VCaP (cell line): ENCODE results near the gene TNP2.

Experiments
- H3K27ac ChIP-seq: fragments of 450-650 bp; 2 replicates; pipeline ENCODE4 v1.5.1; 2017
- TF ChIP-seq, protein P1 (sequence below): fragments of 450-650 bp; conservative IDR thresholded peaks from 2 replicates; pipeline ENCODE4 v1.5.1; 2017; ENCODE audit warnings: mild to moderate bottlenecking, moderate library complexity

TNP2 gene

GRCh38 chr16:11272921-11273720 lies 4.0 kb upstream of the TNP2 start, which contains the start of gene PRM3:
TSS of gene PRM3 (minus strand) at chr16:11273629. CDS start at chr16:11273595, 34 bp downstream.
- H3K27ac ChIP-seq: no peak within 1 kb of the TSS

GRCh38 chr16:11272484-11272883 lies 3.4 kb upstream of the TNP2 start:
- TF ChIP-seq, protein P1, sequence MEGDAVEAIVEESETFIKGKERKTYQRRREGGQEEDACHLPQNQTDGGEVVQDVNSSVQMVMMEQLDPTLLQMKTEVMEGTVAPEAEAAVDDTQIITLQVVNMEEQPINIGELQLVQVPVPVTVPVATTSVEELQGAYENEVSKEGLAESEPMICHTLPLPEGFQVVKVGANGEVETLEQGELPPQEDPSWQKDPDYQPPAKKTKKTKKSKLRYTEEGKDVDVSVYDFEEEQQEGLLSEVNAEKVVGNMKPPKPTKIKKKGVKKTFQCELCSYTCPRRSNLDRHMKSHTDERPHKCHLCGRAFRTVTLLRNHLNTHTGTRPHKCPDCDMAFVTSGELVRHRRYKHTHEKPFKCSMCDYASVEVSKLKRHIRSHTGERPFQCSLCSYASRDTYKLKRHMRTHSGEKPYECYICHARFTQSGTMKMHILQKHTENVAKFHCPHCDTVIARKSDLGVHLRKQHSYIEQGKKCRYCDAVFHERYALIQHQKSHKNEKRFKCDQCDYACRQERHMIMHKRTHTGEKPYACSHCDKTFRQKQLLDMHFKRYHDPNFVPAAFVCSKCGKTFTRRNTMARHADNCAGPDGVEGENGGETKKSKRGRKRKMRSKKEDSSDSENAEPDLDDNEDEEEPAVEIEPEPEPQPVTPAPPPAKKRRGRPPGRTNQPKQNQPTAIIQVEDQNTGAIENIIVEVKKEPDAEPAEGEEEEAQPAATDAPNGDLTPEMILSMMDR: no peak
- no peak overlapping the region for H3K27ac ChIP-seq

More at GRCh38 chr16:11272921-11273720, 4.0 kb upstream of the TNP2 start, which contains the start of gene PRM3:
- TF ChIP-seq, protein P1: no peak

DNA sequence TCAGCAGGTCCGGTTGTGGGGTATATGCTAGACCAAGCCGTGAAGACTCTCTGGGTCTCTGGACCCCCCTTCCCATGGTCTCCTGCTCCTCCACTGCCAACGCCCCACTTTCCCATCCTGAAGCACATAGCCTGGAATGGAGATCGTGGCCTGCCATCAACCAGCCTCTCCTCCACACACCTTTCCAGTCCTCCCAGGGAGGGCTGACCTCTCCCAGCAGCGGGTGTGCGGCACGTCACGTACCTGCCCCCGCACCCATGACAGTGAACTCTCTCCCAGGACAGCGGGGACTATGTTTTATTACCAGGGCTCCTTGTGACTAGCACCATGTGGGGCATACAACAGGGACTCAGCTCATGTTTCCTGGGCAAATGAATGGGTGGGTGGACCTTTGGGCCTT lies 2.5 kb upstream of the TNP2 start:
- TF ChIP-seq, protein P1: no peak
- no peak overlapping the region for H3K27ac ChIP-seq

DNA sequence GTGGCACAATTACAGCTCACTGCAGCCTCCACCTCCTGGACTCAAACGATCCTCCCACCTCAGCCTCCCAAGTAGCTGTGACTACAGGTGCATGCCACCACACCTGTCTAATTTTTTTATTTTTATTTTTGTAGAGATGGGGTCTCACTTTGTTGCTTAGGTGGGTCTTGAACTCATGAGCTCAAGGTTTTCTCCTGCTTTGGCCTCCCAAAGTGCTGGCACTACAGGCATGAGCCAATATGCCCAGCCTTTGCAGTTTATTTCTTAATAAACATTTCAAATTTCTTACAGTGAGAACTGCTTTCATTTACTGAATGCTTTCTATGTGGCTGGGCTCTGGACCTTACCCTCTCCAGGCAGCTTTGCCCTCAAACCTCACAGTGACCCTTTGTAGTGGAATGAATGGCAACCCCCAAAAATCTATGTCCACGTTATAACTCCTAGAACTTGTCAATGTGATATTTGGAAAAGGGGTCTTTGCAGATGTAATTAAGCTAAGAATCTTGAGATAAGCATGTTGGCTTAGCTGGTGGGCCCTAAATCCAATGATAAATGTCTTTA lies 1.6 kb upstream of the TNP2 start:
- TF ChIP-seq, protein P1: no peak
- no peak overlapping the region for H3K27ac ChIP-seq

DNA sequence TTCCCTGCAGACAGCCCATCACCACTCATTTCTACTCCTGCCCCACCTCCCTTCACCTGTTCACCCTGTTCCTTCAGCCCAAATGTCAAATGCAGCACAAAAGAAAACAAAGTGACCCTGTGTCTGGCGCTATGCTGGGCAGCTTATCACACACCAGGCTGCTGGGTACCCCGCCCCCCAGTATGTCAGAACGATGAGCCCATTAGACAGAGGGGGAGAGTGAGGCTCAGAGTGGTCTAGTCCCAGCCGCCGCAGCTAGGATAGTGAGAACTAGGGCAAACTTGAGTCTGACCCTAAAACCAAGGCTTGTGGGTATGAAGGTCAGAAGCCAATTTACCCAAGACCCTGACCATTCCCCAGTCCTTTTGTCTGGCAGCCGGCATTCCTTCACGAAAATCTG lies 4.0 kb downstream of the TNP2 start:
- TF ChIP-seq, protein P1: no peak

GRCh38 chr16:11264155-11264832 lies 4.8 kb downstream of the TNP2 start:
- TF ChIP-seq, protein P1: no peak
- H3K27ac ChIP-seq: no peak overlapping the region

More for the DNA sequence above, 4.0 kb downstream of the TNP2 start:
- no peak overlapping the region for H3K27ac ChIP-seq

GRCh38 chr16:11263737-11264136 lies 5.4 kb downstream of the TNP2 start:
- no peak overlapping the region for H3K27ac ChIP-seq
- TF ChIP-seq, protein P1: no peak
